ENCODE data around the gene GIPR.

GIPR gene

GRCh38 chr19:45674946-45675345 lies 6.9 kb downstream of the GIPR start:
- no peaks in the 10 kb centered on the region for H3K9me3 ChIP-seq
- peaks cover 27% of the 10 kb centered on the region in 2 experiments for H3K4me1 ChIP-seq (ENCODE audit: control insufficient read depth in 1 of 2, insufficient read depth in 1 of 2, low read depth in 1 of 2, low read length in 1 of 2)
- no peak overlapping the region for H3K4me3 ChIP-seq (ENCODE audit: low read depth in 1 of 2, low read length in 1 of 2)
- no peaks in the 10 kb centered on the region for H3K36me3 ChIP-seq
- no peak for TF ChIP-seq CTCF (IDR thresholded peaks at IDR 0.05)
- H3K27me3 ChIP-seq: peaks cover 100% of the 10 kb centered on the region
- no peak overlapping the region for H3K27ac ChIP-seq

- no peak for TF ChIP-seq CTCF (IDR thresholded peaks at IDR 0.05)
- H3K9me3 ChIP-seq: no peaks in the 10 kb centered on the region
- H3K27me3 ChIP-seq: peaks cover 97% of the 10 kb centered on the region
- H3K36me3 ChIP-seq: no peaks in the 10 kb centered on the region
- peak overlapping the region; percentile 32 to 34 for H3K4me3 ChIP-seq (ENCODE audit: low read depth in 1 of 2, low read length in 1 of 2)
- H3K4me1 ChIP-seq (ENCODE audit: control insufficient read depth in 1 of 2, insufficient read depth in 1 of 2, low read depth in 1 of 2, low read length in 1 of 2): peaks cover 25 to 31% of the 10 kb centered on the region in 2 experiments
- H3K27ac ChIP-seq: no peak overlapping the region
Measured at GRCh38 chr19:45676851-45677263, 8.8 kb downstream of the GIPR start.

- H3K4me3 ChIP-seq (ENCODE audit: low read depth in 1 of 2, low read length in 1 of 2): peak overlapping the region in 1 of 2 experiments; percentile 34
- H3K27ac ChIP-seq: no peak overlapping the region
- no peaks in the 10 kb centered on the region for H3K36me3 ChIP-seq
- no peak for TF ChIP-seq CTCF (IDR thresholded peaks at IDR 0.05)
- peaks cover 90% of the 10 kb centered on the region for H3K27me3 ChIP-seq
- peaks cover 25 to 32% of the 10 kb centered on the region in 2 experiments for H3K4me1 ChIP-seq (ENCODE audit: control insufficient read depth in 1 of 2, insufficient read depth in 1 of 2, low read depth in 1 of 2, low read length in 1 of 2)
- no peaks in the 10 kb centered on the region for H3K9me3 ChIP-seq
Measured at GRCh38 chr19:45677351-45678230, 9.6 kb downstream of the GIPR start.

- Histone ChIP-seq H3K27me3 (peaks cover 51% of the 10 kb centered on the region), H3K4me1 (ENCODE audit: control insufficient read depth in 1 of 2, insufficient read depth in 1 of 2, low read depth in 1 of 2, low read length in 1 of 2) (peaks cover 19 to 27% of the 10 kb centered on the region in 2 experiments), H3K9me3 (no peaks in the 10 kb centered on the region), H3K27ac (peak overlapping the region; percentile 43), H3K36me3 (peaks cover 23% of the 10 kb centered on the region), H3K4me3 (ENCODE audit: low read depth in 1 of 2, low read length in 1 of 2) (peak overlapping the region; percentile 26 to 57)
- peak; percentile 99 for TF ChIP-seq CTCF (IDR thresholded peaks at IDR 0.05)
Measured at GRCh38 chr19:45681391-45682015, 13.5 kb downstream of the GIPR start.

GRCh38 chr19:45682117-45682516 lies 14.1 kb downstream of the GIPR start:
- Histone ChIP-seq H3K36me3 (peaks cover 29% of the 10 kb centered on the region), H3K9me3 (no peaks in the 10 kb centered on the region), H3K27me3 (peaks cover 45% of the 10 kb centered on the region), H3K27ac (no peak overlapping the region), H3K4me1 (ENCODE audit: control insufficient read depth in 1 of 2, insufficient read depth in 1 of 2, low read depth in 1 of 2, low read length in 1 of 2) (peaks cover 13 to 21% of the 10 kb centered on the region in 2 experiments), H3K4me3 (ENCODE audit: low read depth in 1 of 2, low read length in 1 of 2) (no peak overlapping the region)
- no peak for TF ChIP-seq CTCF (IDR thresholded peaks at IDR 0.05)

All from neutrophil (primary cell).